ENCODE measurements around the gene THOC5. TPM values are rescaled to one million over a fixed set of nuclear protein-coding genes. Genes with fewer than 3 reads are reported as not detected.
"Not testable (repeated sequence)": the region's sequence is repeated elsewhere in the genome, so short reads cannot be mapped to it uniquely, and the experiment has no call there.

Gene THOC5
- total RNA-seq, 1 experiment from 2014 or later: 30.2 TPM

- DNase-seq (ENCODE audit: low spot score): no peak
Observed at GRCh38 chr22:29511126-29511862, 42.3 kb downstream of the THOC5 start.

GRCh38 chr22:29510542-29510941 is 43.0 kb downstream of the THOC5 start:
- no peak for DNase-seq (ENCODE audit: low spot score)

DNA sequence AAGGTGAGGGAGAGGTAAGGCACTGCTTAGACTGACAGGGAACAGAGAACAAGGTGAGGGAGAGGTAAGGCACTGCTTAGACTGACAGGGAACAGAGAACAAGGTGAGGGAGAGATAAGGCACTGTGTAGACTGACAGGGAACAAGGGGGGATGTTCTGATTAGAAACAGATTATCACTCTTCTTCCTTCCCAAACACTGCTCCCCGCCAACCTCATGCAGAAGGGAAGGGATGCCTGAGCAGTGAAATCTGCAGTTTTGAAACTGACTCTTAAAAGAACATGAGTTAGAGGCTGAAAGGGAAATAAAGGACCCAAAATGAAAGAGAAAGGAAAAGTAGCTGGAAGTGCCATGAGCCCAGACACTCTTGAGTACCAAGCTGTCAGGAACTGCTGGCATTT is 43.7 kb downstream of the THOC5 start:
- DNase-seq (ENCODE audit: low spot score): no peak

DNA sequence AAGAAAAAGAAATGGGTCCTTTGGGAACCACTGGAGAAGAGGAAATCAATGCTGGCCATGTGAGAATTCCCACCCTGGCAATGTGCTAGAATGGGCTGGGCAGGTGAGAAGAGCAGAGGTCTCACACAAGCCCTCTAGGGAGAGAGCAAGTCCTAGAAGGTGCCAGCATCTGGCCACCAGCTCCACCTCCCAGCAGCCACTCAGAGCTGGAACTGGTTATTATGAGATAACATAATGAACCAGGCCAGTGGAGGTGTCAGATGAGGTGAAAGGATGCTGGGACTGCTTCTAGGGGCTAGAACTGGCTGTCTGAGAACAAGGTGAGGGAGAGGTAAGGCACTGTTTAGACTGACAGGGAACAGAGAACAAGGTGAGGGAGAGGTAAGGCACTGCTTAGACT is 44.3 kb downstream of the THOC5 start:
- no peak for DNase-seq (ENCODE audit: low spot score)

DNA sequence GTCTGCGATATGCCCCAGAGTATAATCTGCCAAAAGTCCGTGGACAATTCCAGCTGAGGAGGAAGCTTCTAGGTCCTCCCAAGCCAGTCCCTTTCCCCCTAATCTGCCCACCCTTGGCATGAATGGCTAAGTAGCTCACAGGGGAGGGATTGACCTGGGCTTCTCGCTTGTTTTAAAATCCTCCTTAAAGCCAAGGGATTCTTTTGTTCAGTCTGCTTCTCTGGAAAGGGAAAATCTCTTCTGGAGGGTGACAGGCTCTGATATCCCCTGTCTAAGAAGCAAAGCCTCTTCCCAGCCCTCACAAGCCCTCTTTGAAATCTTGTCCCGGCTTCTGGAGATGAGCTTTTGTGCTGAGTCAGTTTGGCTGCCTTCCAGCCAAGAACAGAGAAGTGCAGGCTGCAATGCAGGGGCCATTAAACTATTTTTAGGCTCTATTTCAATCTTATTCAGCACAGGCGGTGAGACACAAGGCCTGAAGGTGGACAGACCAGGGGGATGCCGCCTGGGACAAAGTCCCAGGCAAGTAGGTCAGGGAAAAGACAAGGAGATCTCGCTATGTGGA is 49.7 kb downstream of the THOC5 start:
- DNase-seq (ENCODE audit: low spot score): peak; percentile 24

DNA sequence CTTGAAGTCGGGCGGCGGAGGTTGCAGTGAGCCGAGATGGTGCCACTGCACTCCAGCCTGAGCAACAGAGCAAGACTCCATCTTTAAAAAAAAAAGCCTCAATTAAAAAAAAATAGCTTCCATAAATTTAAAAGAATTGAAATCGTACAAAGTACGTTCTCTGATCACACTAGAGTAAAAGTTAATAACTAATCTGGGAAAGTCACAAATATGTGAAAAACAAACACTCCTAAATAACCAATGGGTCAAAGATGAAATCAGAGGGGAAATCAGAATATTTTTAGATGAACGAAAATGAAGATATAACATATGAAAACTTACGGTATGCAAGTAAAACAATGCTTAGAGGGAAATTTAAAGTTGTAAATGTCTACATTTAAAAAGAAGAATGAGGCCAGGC is 53.7 kb downstream of the THOC5 start:
- DNase-seq (ENCODE audit: low spot score): no peak

- no peak for DNase-seq (ENCODE audit: low spot score)
Observed at GRCh38 chr22:29493636-29494035, 59.9 kb downstream of the THOC5 start.

DNA sequence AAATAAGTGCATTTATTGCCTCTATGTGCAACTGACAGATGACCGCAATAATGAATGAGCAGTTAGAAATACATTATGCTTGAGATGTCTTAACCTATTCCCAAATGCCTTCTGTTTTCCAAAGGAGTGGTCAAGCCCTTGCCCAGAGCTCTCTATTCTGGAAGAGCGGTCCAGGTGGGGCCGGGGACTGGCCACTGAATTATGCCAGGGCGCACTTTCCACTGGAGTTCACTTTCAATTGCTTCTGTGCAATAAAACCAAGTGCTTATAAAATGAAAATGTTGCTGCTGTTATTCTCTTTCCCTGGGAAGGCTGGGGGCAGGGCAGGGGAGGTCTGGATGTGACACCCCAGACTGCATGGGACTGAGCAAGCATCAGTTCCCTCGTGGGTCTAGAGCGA is 62.5 kb downstream of the THOC5 start:
- DNase-seq (ENCODE audit: low spot score): no peak

DNA sequence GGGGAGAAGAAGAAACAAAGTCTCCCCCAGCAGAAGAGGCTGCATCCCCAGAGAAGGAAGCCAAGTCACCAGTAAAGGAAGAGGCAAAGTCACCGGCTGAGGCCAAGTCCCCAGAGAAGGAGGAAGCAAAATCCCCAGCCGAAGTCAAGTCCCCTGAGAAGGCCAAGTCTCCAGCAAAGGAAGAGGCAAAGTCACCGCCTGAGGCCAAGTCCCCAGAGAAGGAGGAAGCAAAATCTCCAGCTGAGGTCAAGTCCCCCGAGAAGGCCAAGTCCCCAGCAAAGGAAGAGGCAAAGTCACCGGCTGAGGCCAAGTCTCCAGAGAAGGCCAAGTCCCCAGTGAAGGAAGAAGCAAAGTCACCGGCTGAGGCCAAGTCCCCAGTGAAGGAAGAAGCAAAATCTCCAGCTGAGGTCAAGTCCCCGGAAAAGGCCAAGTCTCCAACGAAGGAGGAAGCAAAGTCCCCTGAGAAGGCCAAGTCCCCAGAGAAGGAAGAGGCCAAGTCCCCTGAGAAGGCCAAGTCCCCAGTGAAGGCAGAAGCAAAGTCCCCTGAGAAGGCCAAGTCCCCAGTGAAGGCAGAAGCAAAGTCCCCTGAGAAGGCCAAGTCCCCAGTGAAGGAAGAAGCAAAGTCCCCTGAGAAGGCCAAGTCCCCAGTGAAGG is 64.3 kb downstream of the THOC5 start:
- not testable (repeated sequence) for DNase-seq (ENCODE audit: low spot score)

GRCh38 chr22:29487426-29487986 is 66.1 kb downstream of the THOC5 start:
- DNase-seq (ENCODE audit: low spot score): no peak

- no peak for DNase-seq (ENCODE audit: low spot score)
Observed at GRCh38 chr22:29485448-29485847, 68.1 kb downstream of the THOC5 start.

DNA sequence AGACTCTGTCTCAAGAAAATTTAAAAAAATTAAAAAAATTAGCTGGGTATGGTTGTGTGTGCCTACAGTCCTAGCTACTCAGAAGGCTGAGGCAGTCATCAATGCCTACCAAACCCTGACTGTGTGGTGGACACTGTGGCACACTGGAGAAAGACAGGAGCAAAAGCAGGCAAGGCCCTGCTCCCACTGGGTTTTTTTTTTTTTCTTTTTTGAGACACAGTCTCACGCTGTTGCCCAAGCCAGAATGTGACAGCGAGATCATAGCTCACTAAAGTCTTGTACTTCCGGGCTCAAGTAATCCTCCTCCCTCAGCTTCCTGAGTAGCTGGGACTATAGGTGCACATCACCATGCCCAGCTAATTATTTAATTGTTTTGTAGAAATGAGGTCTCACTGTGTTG is 68.9 kb downstream of the THOC5 start:
- no peak for DNase-seq (ENCODE audit: low spot score)

- no peak for DNase-seq (ENCODE audit: low spot score)
Observed at GRCh38 chr22:29483254-29483653, 70.3 kb downstream of the THOC5 start.

DNA sequence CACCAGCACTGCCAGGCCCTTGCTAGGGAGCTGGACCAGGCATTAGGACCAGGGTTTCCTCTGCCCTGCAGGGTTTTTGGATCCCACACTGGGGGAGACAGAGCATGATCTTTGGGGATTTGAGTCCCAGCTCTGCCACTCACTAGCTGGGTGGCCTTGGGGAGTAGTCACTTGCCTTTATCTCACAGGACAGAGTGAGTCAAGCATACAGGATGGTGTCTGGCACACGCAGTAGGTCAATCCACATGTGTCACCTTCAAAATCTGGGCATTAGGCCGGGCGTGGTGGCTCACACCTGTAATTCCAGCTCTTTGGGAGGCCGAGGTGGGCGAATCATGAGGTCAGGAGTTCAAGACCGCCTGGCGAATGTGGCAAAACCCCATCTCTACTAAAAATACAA is 70.8 kb downstream of the THOC5 start:
- DNase-seq (ENCODE audit: low spot score): no peak

- DNase-seq (ENCODE audit: low spot score): no peak
Observed at GRCh38 chr22:29482253-29482652, 71.3 kb downstream of the THOC5 start.

GRCh38 chr22:29481265-29482000 is 72.1 kb downstream of the THOC5 start:
- DNase-seq (ENCODE audit: low spot score): no peak

GRCh38 chr22:29480512-29481264 is 72.9 kb downstream of the THOC5 start:
- DNase-seq (ENCODE audit: low spot score): no peak

DNA sequence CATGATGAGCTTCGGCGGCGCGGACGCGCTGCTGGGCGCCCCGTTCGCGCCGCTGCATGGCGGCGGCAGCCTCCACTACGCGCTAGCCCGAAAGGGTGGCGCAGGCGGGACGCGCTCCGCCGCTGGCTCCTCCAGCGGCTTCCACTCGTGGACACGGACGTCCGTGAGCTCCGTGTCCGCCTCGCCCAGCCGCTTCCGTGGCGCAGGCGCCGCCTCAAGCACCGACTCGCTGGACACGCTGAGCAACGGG is 73.4 kb downstream of the THOC5 start:
- no peak for DNase-seq (ENCODE audit: low spot score)

DNA sequence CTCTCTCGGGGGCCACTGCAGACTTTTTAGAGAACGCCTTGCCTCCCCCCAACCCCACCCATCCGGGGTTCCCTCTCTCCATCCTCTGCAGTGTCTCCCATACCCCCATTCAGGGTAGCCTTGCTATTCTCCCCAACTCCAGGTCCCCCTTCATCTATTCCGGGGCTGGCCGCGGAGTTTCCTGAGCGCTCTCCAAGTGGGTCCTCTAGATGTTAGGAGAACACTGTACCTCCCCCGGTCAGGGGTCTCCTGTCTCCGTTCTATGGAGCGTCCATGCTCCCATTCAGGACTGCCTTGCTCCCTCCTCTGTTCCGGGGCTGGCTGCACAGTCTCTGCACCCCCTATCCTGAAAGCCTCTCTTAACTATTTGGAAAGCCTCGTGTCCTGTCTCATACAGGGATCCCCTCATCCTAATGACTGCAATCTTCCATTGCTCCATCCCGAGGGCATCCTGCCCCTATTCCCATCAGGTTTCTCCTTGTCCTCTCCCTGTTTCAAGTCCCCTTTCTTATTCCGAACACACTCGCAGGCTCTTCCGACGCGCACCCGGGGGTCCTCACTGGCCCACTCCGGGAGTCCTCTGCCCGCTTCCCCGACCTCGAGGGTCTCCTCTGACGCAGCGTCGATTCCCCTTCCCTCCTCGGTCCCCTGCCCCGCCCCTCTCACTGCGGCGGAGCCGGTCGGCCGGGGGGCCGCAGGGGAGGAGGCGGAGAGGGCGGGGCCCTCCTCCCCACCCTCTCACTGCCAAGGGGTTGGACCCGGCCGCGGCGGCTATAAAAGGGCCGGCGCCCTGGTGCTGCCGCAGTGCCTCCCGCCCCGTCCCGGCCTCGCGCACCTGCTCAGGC is 73.9 kb downstream of the THOC5 start, which contains the start of gene NEFH:
NEFH (plus strand) TSS at position 802 of the 845 bp plus-strand sequence. CDS start 45 bp downstream, outside the sequence.
- no peak for DNase-seq (ENCODE audit: low spot score)

All from H4 (cell line).